ENCODE data around the gene KCTD3.

Gene KCTD3

GRCh38 chr1:215542301-215542700 is 24.8 kb upstream of the KCTD3 start:
- no peaks in the 10 kb centered on the region for H3K79me1 ChIP-seq (replicated peaks; ENCODE audit: low read length, poor library complexity, severe bottlenecking)
- H3K9ac ChIP-seq (ENCODE audit: low read length) = no peak overlapping the region
- no peak overlapping the region for H2BK15ac ChIP-seq (ENCODE audit: low read depth, poor library complexity, severe bottlenecking)
- H3K4me3 ChIP-seq (ENCODE audit: insufficient read depth in 1 of 2, low read depth in 1 of 2, low read length in 2 of 2) = no peak overlapping the region
- no peak overlapping the region for H3K4me2 ChIP-seq (ENCODE audit: low read length, poor library complexity, severe bottlenecking)
- H3K14ac ChIP-seq (ENCODE audit: low read length in 2 of 2) = no peak overlapping the region
- no peak overlapping the region for H3K23ac ChIP-seq (ENCODE audit: low read length in 2 of 2)
- no peak overlapping the region for H3K4ac ChIP-seq (ENCODE audit: low read depth in 1 of 2, low read length in 2 of 2)
- H3K4me1 ChIP-seq (ENCODE audit: control insufficient read depth, insufficient read depth, low read depth, low read length) = no peaks in the 10 kb centered on the region
- no peak overlapping the region for H3K27ac ChIP-seq (ENCODE audit: low read length, poor library complexity, severe bottlenecking)
- no peaks in the 10 kb centered on the region for H3K27me3 ChIP-seq (ENCODE audit: control insufficient read depth in 1 of 2, insufficient read depth in 1 of 2, low read length in 2 of 2)
- no peak overlapping the region for H4K8ac ChIP-seq (ENCODE audit: low read length)
- H3K18ac ChIP-seq (ENCODE audit: low read depth in 1 of 2, low read length in 2 of 2) = no peak overlapping the region
- H4K91ac ChIP-seq (ENCODE audit: low read length) = no peak overlapping the region
- no peak for DNase-seq
- no peak overlapping the region for H2BK5ac ChIP-seq (ENCODE audit: low read depth, low read length, poor library complexity, severe bottlenecking)
- no peak overlapping the region for H2BK120ac ChIP-seq (ENCODE audit: low read depth, low read length)
- no peaks in the 10 kb centered on the region for H3K36me3 ChIP-seq (ENCODE audit: control insufficient read depth in 1 of 2, insufficient read depth in 2 of 2, low read depth in 1 of 2, low read length in 2 of 2)
- no CpG with 5 or more reads among the region's 1 CpG for WGBS
- no peaks in the 10 kb centered on the region for H3K9me3 ChIP-seq (ENCODE audit: control insufficient read depth, low read length)
- no peak overlapping the region for H2BK12ac ChIP-seq (ENCODE audit: low read length in 2 of 2)
- H2AFZ ChIP-seq (ENCODE audit: low read depth, low read length) = no peak overlapping the region
- H2AK5ac ChIP-seq (ENCODE audit: low read length, severe bottlenecking) = no peak overlapping the region

- Histone ChIP-seq H2AFZ (ENCODE audit: low read depth, low read length) (no peak overlapping the region), H3K9ac (ENCODE audit: low read length) (no peak overlapping the region), H2BK5ac (ENCODE audit: low read depth, low read length, poor library complexity, severe bottlenecking) (no peak overlapping the region), H3K9me3 (ENCODE audit: control insufficient read depth, low read length) (no peaks in the 10 kb centered on the region), H3K18ac (ENCODE audit: low read depth in 1 of 2, low read length in 2 of 2) (peak overlapping the region in 1 of 2 experiments; percentile 9), H3K36me3 (ENCODE audit: control insufficient read depth in 1 of 2, insufficient read depth in 2 of 2, low read depth in 1 of 2, low read length in 2 of 2) (no peaks in the 10 kb centered on the region), H2AK5ac (ENCODE audit: low read length, severe bottlenecking) (no peak overlapping the region), H2BK12ac (ENCODE audit: low read length in 2 of 2) (no peak overlapping the region), H3K4ac (ENCODE audit: low read depth in 1 of 2, low read length in 2 of 2) (no peak overlapping the region), H3K14ac (ENCODE audit: low read length in 2 of 2) (no peak overlapping the region), H3K27me3 (ENCODE audit: control insufficient read depth in 1 of 2, insufficient read depth in 1 of 2, low read length in 2 of 2) (no peaks in the 10 kb centered on the region), H3K79me1 (replicated peaks; ENCODE audit: low read length, poor library complexity, severe bottlenecking) (no peaks in the 10 kb centered on the region), H4K8ac (ENCODE audit: low read length) (no peak overlapping the region), H2BK120ac (ENCODE audit: low read depth, low read length) (no peak overlapping the region), H3K27ac (ENCODE audit: low read length, poor library complexity, severe bottlenecking) (no peak overlapping the region), H2BK15ac (ENCODE audit: low read depth, poor library complexity, severe bottlenecking) (no peak overlapping the region), H3K4me3 (ENCODE audit: insufficient read depth in 1 of 2, low read depth in 1 of 2, low read length in 2 of 2) (no peak overlapping the region), H4K91ac (ENCODE audit: low read length) (no peak overlapping the region), H3K4me2 (ENCODE audit: low read length, poor library complexity, severe bottlenecking) (no peak overlapping the region), H3K23ac (ENCODE audit: low read length in 2 of 2) (no peak overlapping the region), H3K4me1 (ENCODE audit: control insufficient read depth, insufficient read depth, low read depth, low read length) (no peaks in the 10 kb centered on the region)
- peak; percentile 60 for DNase-seq
- WGBS = 60% methylated on average over 1 of the region's 2 CpGs
These were observed 23.9 kb upstream of the KCTD3 start for GRCh38 chr1:215543191-215543606.

GRCh38 chr1:215543806-215544205 is 23.3 kb upstream of the KCTD3 start:
- no peak overlapping the region for H3K23ac ChIP-seq (ENCODE audit: low read length in 2 of 2)
- no peak overlapping the region for H2BK5ac ChIP-seq (ENCODE audit: low read depth, low read length, poor library complexity, severe bottlenecking)
- H4K91ac ChIP-seq (ENCODE audit: low read length) = no peak overlapping the region
- no peak overlapping the region for H3K4ac ChIP-seq (ENCODE audit: low read depth in 1 of 2, low read length in 2 of 2)
- H3K27ac ChIP-seq (ENCODE audit: low read length, poor library complexity, severe bottlenecking) = no peak overlapping the region
- no peak overlapping the region for H4K8ac ChIP-seq (ENCODE audit: low read length)
- no peaks in the 10 kb centered on the region for H3K79me1 ChIP-seq (replicated peaks; ENCODE audit: low read length, poor library complexity, severe bottlenecking)
- no peaks in the 10 kb centered on the region for H3K4me1 ChIP-seq (ENCODE audit: control insufficient read depth, insufficient read depth, low read depth, low read length)
- no peak for DNase-seq
- no peak overlapping the region for H2AK5ac ChIP-seq (ENCODE audit: low read length, severe bottlenecking)
- H3K27me3 ChIP-seq (ENCODE audit: control insufficient read depth in 1 of 2, insufficient read depth in 1 of 2, low read length in 2 of 2) = no peaks in the 10 kb centered on the region
- H3K4me3 ChIP-seq (ENCODE audit: insufficient read depth in 1 of 2, low read depth in 1 of 2, low read length in 2 of 2) = no peak overlapping the region
- no peak overlapping the region for H3K18ac ChIP-seq (ENCODE audit: low read depth in 1 of 2, low read length in 2 of 2)
- H2BK120ac ChIP-seq (ENCODE audit: low read depth, low read length) = no peak overlapping the region
- no CpG with 5 or more reads among the region's 2 CpGs for WGBS
- no peak overlapping the region for H2AFZ ChIP-seq (ENCODE audit: low read depth, low read length)
- no peak overlapping the region for H3K4me2 ChIP-seq (ENCODE audit: low read length, poor library complexity, severe bottlenecking)
- no peak overlapping the region for H2BK15ac ChIP-seq (ENCODE audit: low read depth, poor library complexity, severe bottlenecking)
- H3K36me3 ChIP-seq (ENCODE audit: control insufficient read depth in 1 of 2, insufficient read depth in 2 of 2, low read depth in 1 of 2, low read length in 2 of 2) = no peaks in the 10 kb centered on the region
- no peak overlapping the region for H3K14ac ChIP-seq (ENCODE audit: low read length in 2 of 2)
- no peaks in the 10 kb centered on the region for H3K9me3 ChIP-seq (ENCODE audit: control insufficient read depth, low read length)
- H2BK12ac ChIP-seq (ENCODE audit: low read length in 2 of 2) = no peak overlapping the region
- no peak overlapping the region for H3K9ac ChIP-seq (ENCODE audit: low read length)

GRCh38 chr1:215544566-215544965 is 22.5 kb upstream of the KCTD3 start:
- no peak overlapping the region for H3K23ac ChIP-seq (ENCODE audit: low read length in 2 of 2)
- no peaks in the 10 kb centered on the region for H3K9me3 ChIP-seq (ENCODE audit: control insufficient read depth, low read length)
- H4K91ac ChIP-seq (ENCODE audit: low read length) = no peak overlapping the region
- DNase-seq = no peak
- H2AK5ac ChIP-seq (ENCODE audit: low read length, severe bottlenecking) = no peak overlapping the region
- H3K4me1 ChIP-seq (ENCODE audit: control insufficient read depth, insufficient read depth, low read depth, low read length) = no peaks in the 10 kb centered on the region
- no peak overlapping the region for H4K8ac ChIP-seq (ENCODE audit: low read length)
- no peak overlapping the region for H3K4me2 ChIP-seq (ENCODE audit: low read length, poor library complexity, severe bottlenecking)
- H3K18ac ChIP-seq (ENCODE audit: low read depth in 1 of 2, low read length in 2 of 2) = no peak overlapping the region
- no peak overlapping the region for H3K27ac ChIP-seq (ENCODE audit: low read length, poor library complexity, severe bottlenecking)
- no peak overlapping the region for H3K4me3 ChIP-seq (ENCODE audit: insufficient read depth in 1 of 2, low read depth in 1 of 2, low read length in 2 of 2)
- no peak overlapping the region for H2AFZ ChIP-seq (ENCODE audit: low read depth, low read length)
- H2BK12ac ChIP-seq (ENCODE audit: low read length in 2 of 2) = no peak overlapping the region
- no peaks in the 10 kb centered on the region for H3K27me3 ChIP-seq (ENCODE audit: control insufficient read depth in 1 of 2, insufficient read depth in 1 of 2, low read length in 2 of 2)
- H3K9ac ChIP-seq (ENCODE audit: low read length) = no peak overlapping the region
- no peaks in the 10 kb centered on the region for H3K79me1 ChIP-seq (replicated peaks; ENCODE audit: low read length, poor library complexity, severe bottlenecking)
- 68% methylated on average over 1 of the region's 5 CpGs for WGBS
- no peaks in the 10 kb centered on the region for H3K36me3 ChIP-seq (ENCODE audit: control insufficient read depth in 1 of 2, insufficient read depth in 2 of 2, low read depth in 1 of 2, low read length in 2 of 2)
- H2BK120ac ChIP-seq (ENCODE audit: low read depth, low read length) = no peak overlapping the region
- no peak overlapping the region for H3K14ac ChIP-seq (ENCODE audit: low read length in 2 of 2)
- H2BK5ac ChIP-seq (ENCODE audit: low read depth, low read length, poor library complexity, severe bottlenecking) = no peak overlapping the region
- no peak overlapping the region for H3K4ac ChIP-seq (ENCODE audit: low read depth in 1 of 2, low read length in 2 of 2)
- no peak overlapping the region for H2BK15ac ChIP-seq (ENCODE audit: low read depth, poor library complexity, severe bottlenecking)

All from mesenchymal stem cell (in vitro differentiated cells and primary cell).